ENCODE measurements around the gene GRIN2D. TPM values are rescaled to one million over a fixed set of nuclear protein-coding genes. Genes with fewer than 3 reads are reported as not detected.

Gene GRIN2D
- total RNA-seq, 1 donor from 2014 or later: 0.95 TPM

DNA sequence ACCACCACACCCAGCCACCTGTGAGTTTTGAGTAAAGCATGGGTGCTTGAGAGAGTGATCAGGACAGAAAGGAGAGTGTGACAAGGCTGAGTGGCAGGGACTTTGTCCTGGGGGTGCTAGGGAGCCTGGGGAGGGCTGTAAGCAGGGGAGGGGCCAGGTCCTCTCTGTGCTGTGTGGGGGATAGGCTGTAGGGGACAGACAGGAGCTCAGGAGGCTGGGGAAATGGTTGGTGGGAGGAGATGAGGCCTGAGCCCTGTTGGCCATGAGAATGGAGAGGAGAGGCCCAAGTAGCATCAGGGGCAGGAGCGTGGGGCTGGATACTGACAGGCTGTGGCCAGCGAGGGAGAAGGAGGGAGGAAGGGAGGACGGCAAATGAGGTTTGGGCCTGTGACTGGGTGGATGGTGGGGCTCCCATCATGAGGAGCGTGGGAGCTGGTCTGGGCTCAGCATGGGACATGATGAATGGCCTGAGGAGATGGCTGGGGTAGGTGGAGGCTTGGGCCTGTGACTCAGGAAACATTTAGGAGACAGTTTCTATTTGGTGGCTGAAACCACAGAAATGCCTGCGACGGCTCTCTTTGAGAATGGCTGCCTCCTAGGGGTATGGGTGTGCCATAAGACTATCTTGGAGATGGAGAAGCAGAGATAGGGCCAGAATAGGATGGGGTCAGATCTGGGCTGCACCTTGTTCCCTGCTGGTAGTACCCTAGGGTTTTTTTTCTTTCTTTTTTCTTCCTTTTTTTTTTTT lies 25.0 kb downstream of the GRIN2D start:
- Histone ChIP-seq H3K36me3 (no peaks in the 10 kb centered on the region), H3K27ac (no peak overlapping the region), H3K27me3 (ENCODE audit: low read depth) (peaks cover 28% of the 10 kb centered on the region), H3K9me3 (no peaks in the 10 kb centered on the region), H3K4me1 (no peaks in the 10 kb centered on the region), H3K4me3 (no peak overlapping the region)
- intact Hi-C loops (cut with DNase I): no loop called here
- ATAC-seq: no peak
- no peak for DNase-seq
- TF ChIP-seq, protein P1, sequence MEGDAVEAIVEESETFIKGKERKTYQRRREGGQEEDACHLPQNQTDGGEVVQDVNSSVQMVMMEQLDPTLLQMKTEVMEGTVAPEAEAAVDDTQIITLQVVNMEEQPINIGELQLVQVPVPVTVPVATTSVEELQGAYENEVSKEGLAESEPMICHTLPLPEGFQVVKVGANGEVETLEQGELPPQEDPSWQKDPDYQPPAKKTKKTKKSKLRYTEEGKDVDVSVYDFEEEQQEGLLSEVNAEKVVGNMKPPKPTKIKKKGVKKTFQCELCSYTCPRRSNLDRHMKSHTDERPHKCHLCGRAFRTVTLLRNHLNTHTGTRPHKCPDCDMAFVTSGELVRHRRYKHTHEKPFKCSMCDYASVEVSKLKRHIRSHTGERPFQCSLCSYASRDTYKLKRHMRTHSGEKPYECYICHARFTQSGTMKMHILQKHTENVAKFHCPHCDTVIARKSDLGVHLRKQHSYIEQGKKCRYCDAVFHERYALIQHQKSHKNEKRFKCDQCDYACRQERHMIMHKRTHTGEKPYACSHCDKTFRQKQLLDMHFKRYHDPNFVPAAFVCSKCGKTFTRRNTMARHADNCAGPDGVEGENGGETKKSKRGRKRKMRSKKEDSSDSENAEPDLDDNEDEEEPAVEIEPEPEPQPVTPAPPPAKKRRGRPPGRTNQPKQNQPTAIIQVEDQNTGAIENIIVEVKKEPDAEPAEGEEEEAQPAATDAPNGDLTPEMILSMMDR (IDR thresholded peaks at IDR 0.05): no peak

DNA sequence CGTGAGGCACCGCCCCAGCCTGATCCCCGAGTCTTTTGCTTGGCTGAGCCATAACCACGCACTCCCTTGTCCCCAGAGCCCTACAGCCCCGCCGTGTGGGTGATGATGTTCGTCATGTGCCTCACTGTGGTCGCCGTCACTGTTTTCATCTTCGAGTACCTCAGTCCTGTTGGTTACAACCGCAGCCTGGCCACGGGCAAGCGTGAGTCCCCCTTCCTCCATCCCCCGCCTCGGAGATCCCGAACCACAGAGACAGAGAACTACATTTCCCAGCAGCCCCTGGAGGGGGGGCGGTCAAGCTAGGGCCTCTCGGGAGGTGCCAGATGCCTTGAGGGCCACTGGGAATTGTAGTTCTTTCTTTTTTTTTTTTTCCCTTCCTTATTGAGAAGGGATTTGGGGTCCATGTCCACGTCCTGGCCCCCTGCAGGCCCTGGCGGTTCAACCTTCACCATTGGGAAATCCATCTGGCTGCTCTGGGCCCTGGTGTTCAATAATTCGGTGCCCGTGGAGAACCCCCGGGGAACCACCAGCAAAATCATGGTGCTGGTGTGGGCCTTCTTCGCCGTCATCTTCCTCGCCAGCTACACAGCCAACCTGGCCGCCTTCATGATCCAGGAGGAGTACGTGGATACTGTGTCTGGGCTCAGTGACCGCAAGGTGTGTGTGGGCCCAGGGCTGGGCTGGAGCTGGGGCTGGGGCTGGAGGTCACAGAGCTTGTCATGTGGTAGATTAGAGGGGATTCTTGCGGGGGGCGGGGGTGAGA lies 25.9 kb downstream of the GRIN2D start:
- no peaks in the 10 kb centered on the region for H3K9me3 ChIP-seq
- intact Hi-C loops (cut with DNase I): no loop called here
- H3K27ac ChIP-seq: no peak overlapping the region
- DNase-seq (no peak), ATAC-seq (peak; percentile 42 to 58)
- TF ChIP-seq, protein P1 (IDR thresholded peaks at IDR 0.05): no peak
- no peaks in the 10 kb centered on the region for H3K36me3 ChIP-seq
- no peak overlapping the region for H3K4me3 ChIP-seq
- H3K4me1 ChIP-seq: no peaks in the 10 kb centered on the region
- H3K27me3 ChIP-seq (ENCODE audit: low read depth): peaks cover 28% of the 10 kb centered on the region

GRCh38 chr19:48421548-48421947 lies 28.1 kb downstream of the GRIN2D start:
- Histone ChIP-seq H3K4me3 (no peak overlapping the region), H3K9me3 (no peaks in the 10 kb centered on the region), H3K27ac (no peak overlapping the region), H3K4me1 (peaks cover 3% of the 10 kb centered on the region), H3K36me3 (no peaks in the 10 kb centered on the region), H3K27me3 (ENCODE audit: low read depth) (peaks cover 12% of the 10 kb centered on the region)
- intact Hi-C loops (cut with DNase I): no loop called here
- no peak for ATAC-seq
- DNase-seq: no peak
- TF ChIP-seq, protein P1 (IDR thresholded peaks at IDR 0.05): no peak

GRCh38 chr19:48424694-48425219 lies 31.3 kb downstream of the GRIN2D start:
- Histone ChIP-seq H3K27ac (no peak overlapping the region), H3K4me1 (peaks cover 3% of the 10 kb centered on the region), H3K9me3 (no peaks in the 10 kb centered on the region), H3K27me3 (ENCODE audit: low read depth) (no peaks in the 10 kb centered on the region), H3K4me3 (no peak overlapping the region), H3K36me3 (no peaks in the 10 kb centered on the region)
- DNase-seq: no peak
- intact Hi-C loops (cut with DNase I): no loop called here
- TF ChIP-seq, protein P1 (IDR thresholded peaks at IDR 0.05): no peak
- ATAC-seq: peak in 1 of 2 donors; percentile 63

- Histone ChIP-seq H3K36me3 (no peaks in the 10 kb centered on the region), H3K4me3 (no peak overlapping the region), H3K4me1 (peaks cover 3% of the 10 kb centered on the region), H3K9me3 (no peaks in the 10 kb centered on the region), H3K27me3 (ENCODE audit: low read depth) (no peaks in the 10 kb centered on the region), H3K27ac (no peak overlapping the region)
- ATAC-seq: no peak
- intact Hi-C loops (cut with DNase I): no loop called here
- no peak for DNase-seq
- TF ChIP-seq, protein P1 (IDR thresholded peaks at IDR 0.05): no peak
Observed at GRCh38 chr19:48428670-48429069, 35.2 kb downstream of the GRIN2D start.
